GM12878 (cell line): ENCODE data around the gene SENP8. TPM values are rescaled to one million over a fixed set of nuclear protein-coding genes. Genes with fewer than 3 reads are reported as not detected.

ENCODE experiments used
- ATAC-seq: fragments of 200-7000 bp; cut with Tn5 transposase; 3 replicates; pipeline ENCODE4 v1.9.1; 2020; ENCODE audit warnings: mild to moderate bottlenecking, moderate library complexity
- BruUV-seq: library from RNA; stranded (reverse); fragments of 400-500 nt; replicated peaks from 2 replicates; lab custom pipeline; 2021; lab: Mats Ljungman, UMichigan
- CTCF ChIA-PET: fragments of 300-600 bp; sonication (Branson Sonifier 250); formaldehyde crosslinking; extraction: SDS; loops from one replicate; lab custom pipeline; 2021; ENCODE audit warnings: inconsistent platforms; lab: Yijun Ruan, JAX
- POLR2A ChIA-PET: fragments of 350-600 bp; formaldehyde crosslinking; extraction: SDS; loops from one replicate; lab custom pipeline; 2021; ENCODE audit warnings: inconsistent platforms; lab: Charles Lee
- RAD21 ChIA-PET: fragments of 300-600 bp; sonication (Branson Sonifier 250); formaldehyde crosslinking; loops from one replicate; lab custom pipeline; 2023; ENCODE audit warnings: antibody characterized with exemption; ENCODE audit not compliant: unreplicated experiment; lab: Charles Lee
- SMC1A ChIA-PET: fragments of 300-600 bp; sonication (Branson Sonifier 250); formaldehyde crosslinking; loops from one replicate; lab custom pipeline; 2023; ENCODE audit not compliant: unreplicated experiment, uncharacterized antibody; lab: Charles Lee
- DNase-seq: peaks from one replicate; pipeline ENCODE4 v3.0.0-alpha.2; 2011; ENCODE audit warnings: low read depth, low spot score
- FAIRE-seq: peaks from 3 replicates; lab custom pipeline; 2011; peaks lifted over from hg19 to GRCh38; lab: Jason Lieb, UNC
- H2AFZ ChIP-seq: 2 replicates; pipeline ENCODE4 v1.6.0; 2011; ENCODE audit warnings: low read depth, low read length, control low read depth; ENCODE audit not compliant: control insufficient read depth
- H3K27ac ChIP-seq: 2 replicates; pipeline ENCODE4 v1.5.1; 2011; ENCODE audit warnings: control low read depth; ENCODE audit not compliant: control insufficient read depth, insufficient read depth
- H3K27me3 ChIP-seq, 2 experiments: replicated peaks in 1 of 2; 2 replicates each; pipeline versions ENCODE4 v1.6.0 to v1.6.1; 2011; ENCODE audit warnings: low read length in 1 of 2; ENCODE audit not compliant: control insufficient read depth in 2 of 2, insufficient read depth in 2 of 2
- H3K36me3 ChIP-seq, 2 experiments: 2 replicates each; pipeline ENCODE4 v1.5.1; 2011; ENCODE audit warnings: low read length in 1 of 2; ENCODE audit not compliant: control insufficient read depth in 2 of 2, insufficient read depth in 2 of 2
- H3K4me1 ChIP-seq: 2 replicates; pipeline ENCODE4 v1.6.1; 2011; ENCODE audit warnings: mild to moderate bottlenecking, low read length, moderate library complexity, mixed read lengths; ENCODE audit not compliant: control insufficient read depth, insufficient read depth
- H3K4me2 ChIP-seq: 2 replicates; pipeline ENCODE4 v1.6.0; 2011; ENCODE audit warnings: control low read depth; ENCODE audit not compliant: control insufficient read depth, insufficient read depth
- H3K4me3 ChIP-seq: fragments of 200-600 bp; sonication (generic); 2 replicates; pipeline ENCODE4 v1.5.1; 2016
- H3K79me2 ChIP-seq: 2 replicates; pipeline ENCODE4 v1.6.0; 2011; ENCODE audit warnings: low read length; ENCODE audit not compliant: control insufficient read depth, insufficient read depth
- H3K9ac ChIP-seq: 2 replicates; pipeline ENCODE4 v1.8.0; 2011; ENCODE audit warnings: low read length, control low read depth, mixed read lengths; ENCODE audit not compliant: control insufficient read depth, insufficient read depth
- H3K9me3 ChIP-seq: replicated peaks from 3 replicates; pipeline ENCODE4 v1.5.1; 2011; ENCODE audit warnings: mild to moderate bottlenecking, low read length; ENCODE audit not compliant: control insufficient read depth, insufficient read depth
- H4K20me1 ChIP-seq: 2 replicates; pipeline ENCODE4 v1.6.0; 2011; ENCODE audit not compliant: control insufficient read depth, insufficient read depth
- BCLAF1 ChIP-seq: fragments of 450-650 bp; IDR thresholded peaks from 2 replicates; pipeline ENCODE4 v1.6.1; 2017; ENCODE audit warnings: antibody characterized with exemption, mild to moderate bottlenecking, moderate library complexity
- BHLHE40 ChIP-seq, 2 experiments: fragments of 450-650 bp in 1 of 2; IDR thresholded peaks; 2 replicates each; pipeline ENCODE4 v1.6.1; 2011 to 2017; ENCODE audit warnings: low read depth in 2 of 2, borderline replicate concordance in 1 of 2, improper control_type of control experiment in 1 of 2, low read length in 1 of 2, mild to moderate bottlenecking in 1 of 2
- BRCA1 ChIP-seq: IDR thresholded peaks from 2 replicates; pipeline ENCODE4 v1.6.1; 2011; ENCODE audit warnings: low read depth, low read length, improper control_type of control experiment
- ELK1 ChIP-seq: IDR thresholded peaks from 2 replicates; pipeline ENCODE4 v1.6.1; 2012; ENCODE audit warnings: low read depth, low read length, improper control_type of control experiment
- HDAC6 ChIP-seq: fragments of 200-600 bp; sonication (generic); IDR thresholded peaks from one replicate; pipeline ENCODE4 v1.8.0; 2017; ENCODE audit warnings: antibody characterized with exemption; ENCODE audit not compliant: unreplicated experiment
- IRF5 ChIP-seq: fragments of 450-650 bp; IDR thresholded peaks from 2 replicates; pipeline ENCODE4 v1.6.1; 2017; ENCODE audit warnings: borderline replicate concordance
- POU2F2 ChIP-seq: IDR thresholded peaks from 3 replicates; pipeline ENCODE4 v1.6.1; 2011; ENCODE audit warnings: low read depth, mild to moderate bottlenecking, low read length, borderline replicate concordance
- REST ChIP-seq: IDR thresholded peaks from 2 replicates; pipeline ENCODE4 v1.6.1; 2012; ENCODE audit warnings: mild to moderate bottlenecking, low read depth, low read length
- SPI1 ChIP-seq: IDR thresholded peaks from 2 replicates; pipeline ENCODE4 v1.6.1; 2011; ENCODE audit warnings: low read depth, mild to moderate bottlenecking, low read length, moderate library complexity, borderline replicate concordance; ENCODE audit not compliant: insufficient read depth
- STAT1 ChIP-seq: fragments of 450-650 bp; conservative IDR thresholded peaks from 2 replicates; pipeline ENCODE4 v1.6.1; 2014; ENCODE audit warnings: antibody characterized with exemption, mild to moderate bottlenecking
- TBL1XR1 ChIP-seq: IDR thresholded peaks from 2 replicates; pipeline ENCODE4 v1.6.1; 2012; ENCODE audit warnings: low read depth, low read length, improper control_type of control experiment
- ZNF24 ChIP-seq: fragments of 450-650 bp; IDR thresholded peaks from 2 replicates; pipeline ENCODE4 v1.6.1; 2017; ENCODE audit warnings: antibody characterized with exemption, mild to moderate bottlenecking
- ZNF384 ChIP-seq: IDR thresholded peaks from 2 replicates; pipeline ENCODE4 v1.6.1; 2012; ENCODE audit warnings: low read depth, mild to moderate bottlenecking, low read length, improper control_type of control experiment, borderline replicate concordance
- ZSCAN29 ChIP-seq: fragments of 450-650 bp; IDR thresholded peaks from 2 replicates; pipeline ENCODE4 v1.6.1; 2017; ENCODE audit warnings: mild to moderate bottlenecking, moderate library complexity
- in situ Hi-C: fragments of 300-500 bp; cut with MboI; formaldehyde crosslinking; loops from 9 replicates; pipeline ENCODE4 v1.14.3; 2018; ENCODE audit warnings: mixed read lengths
- intact Hi-C: fragments of 100-400 bp; cut with micrococcal nuclease; formaldehyde crosslinking; loops from one replicate; pipeline ENCODE4 v1.14.2; 2022; ENCODE audit not compliant: unreplicated experiment
- polyA plus RNA-seq, 11 experiments: library from polyadenylated mRNA; depleted of rRNA in 4 of 11; unstranded in 6 of 11; stranded (reverse) in 5 of 11; fragments of >200 nt; fragmentation: Nextera tagmentation in 4 of 11; fragmentation: Illumina TruSeq in 1 of 11; extraction: Ambion mirVana in 4 of 11; extraction: Trizol in 1 of 11; gene quantifications; 1 replicate in 1 of 11; 2 replicates in 10 of 11; pipeline versions ENCODE4 v1.2.1 to v1.2.3, GENCODE V29; 2011 to 2016; ENCODE audit warnings: inconsistent platforms in 2 of 11, missing spikeins in 2 of 11, low read depth in 1 of 11
- total RNA-seq, 4 experiments: library from RNA; depleted of rRNA in 3 of 4; stranded (reverse); fragments of >200 nt in 3 of 4; fragmentation: Illumina TruSeq in 1 of 4; extraction: Trizol in 1 of 4; gene quantifications; 2 replicates each; pipeline versions ENCODE4 v1.2.1 to v1.2.3, GENCODE V29; 2013 to 2021

The SENP8 gene
- total and polyA plus RNA-seq, 10 of the 15 experiments (the other 5 are each of a cell fraction or from before 2014, with no cell fraction given), result 0.87 to 5.6 (median 2.2) TPM

GRCh38 chr15:72146221-72146620 lies 28.0 kb downstream of the SENP8 start (continued):
- TF ChIP-seq ELK1 (no peak), BCLAF1 (no peak)

GRCh38 chr15:72146934-72147333 lies 28.7 kb downstream of the SENP8 start:
- POLR2A ChIA-PET, result no interaction called here
- TF ChIP-seq BRCA1 (no peak), REST (no peak), STAT1 (no peak), SPI1 (no peak), BHLHE40 (IDR thresholded peaks at IDR 0.05; ENCODE audit: borderline replicate concordance in 1 of 2, low read depth in 2 of 2, low read length in 1 of 2) (no peak), ZSCAN29 (no peak), HDAC6 (no peak), POU2F2 (no peak), ZNF384 (no peak), TBL1XR1 (no peak), IRF5 (no peak), ZNF24 (no peak)

More at GRCh38 chr15:72146934-72147333, 28.7 kb downstream of the SENP8 start:
- no peak overlapping the region for H3K27ac ChIP-seq
- H3K4me3 ChIP-seq, result no peak overlapping the region
- RAD21 ChIA-PET, result interaction anchor here (0.9 kb wide), 1 partner anchor 8 kb away, joined by 3 read pairs; no protein-coding TSS in a partner anchor
- peaks cover 5% of the 10 kb centered on the region; the same call in 1 of the 2 replicates for H3K4me1 ChIP-seq
- DNase-seq (no peak), ATAC-seq (no peak), FAIRE-seq (no peak)
- no peak overlapping the region for H3K9ac ChIP-seq
- H3K4me2 ChIP-seq, result no peak overlapping the region
- SMC1A ChIA-PET, result interaction anchor here (0.6 to 1.4 kb wide), 4 partner anchors 10 to 29 kb away, joined by 3 to 6 read pairs (median 3); partner anchors contain the start of genes MYO9A and SENP8
- no peaks in the 10 kb centered on the region for H3K36me3 ChIP-seq
- no TSS peak for BruUV-seq
- H2AFZ ChIP-seq, result no peak overlapping the region
- H3K9me3 ChIP-seq, result no peaks in the 10 kb centered on the region
- H3K79me2 ChIP-seq, result no peaks in the 10 kb centered on the region
- H3K27me3 ChIP-seq, result no peaks in the 10 kb centered on the region
- in situ Hi-C loops (no loop called here), intact Hi-C loops (no loop called here)
- H4K20me1 ChIP-seq, result no peaks in the 10 kb centered on the region
- CTCF ChIA-PET, result interaction anchor here (1.1 to 3.8 kb wide), 2 partner anchors 9 to 403 kb away, joined by 5 to 13 read pairs; no protein-coding TSS in a partner anchor
